Neural progenitor cell (in vitro differentiated cells): ENCODE results near the gene UBE2K. TPM values are rescaled to one million over a fixed set of nuclear protein-coding genes. Genes with fewer than 3 reads are reported as not detected.
"Not testable (repeated sequence)": the region's sequence is repeated elsewhere in the genome, so short reads cannot be mapped to it uniquely, and the experiment has no call there.

Experiments
- DNase-seq: peaks from one replicate; pipeline ENCODE4 v3.0.0-alpha.2; 2016; ENCODE audit warnings: low spot score
- H2AFZ ChIP-seq: fragments of 200-600 bp; sonication (generic); replicated peaks from 2 replicates; pipeline ENCODE4 v1.6.1; 2016; ENCODE audit warnings: antibody characterized with exemption
- H3F3A ChIP-seq: fragments of 200-600 bp; sonication (generic); 2 replicates; pipeline ENCODE4 v1.6.1; 2016; ENCODE audit warnings: antibody characterized with exemption, low read depth
- H3K27ac ChIP-seq: fragments of 200-600 bp; sonication (generic); 2 replicates; pipeline ENCODE4 v1.5.1; 2016; ENCODE audit warnings: mild to moderate bottlenecking
- H3K27me3 ChIP-seq: fragments of 200-600 bp; sonication (generic); 2 replicates; pipeline ENCODE4 v1.6.1; 2016; ENCODE audit warnings: mild to moderate bottlenecking, moderate library complexity
- H3K36me3 ChIP-seq: fragments of 200-600 bp; sonication (generic); 2 replicates; pipeline ENCODE4 v1.5.1; 2016
- H3K4me1 ChIP-seq: fragments of 200-600 bp; sonication (generic); 2 replicates; pipeline ENCODE4 v1.6.1; 2016; ENCODE audit warnings: mixed run types
- H3K4me2 ChIP-seq: fragments of 200-600 bp; sonication (generic); 2 replicates; pipeline ENCODE4 v1.6.1; 2016
- H3K4me3 ChIP-seq: fragments of 200-600 bp; sonication (generic); 2 replicates; pipeline ENCODE4 v1.5.1; 2016
- H3K79me2 ChIP-seq: fragments of 200-600 bp; sonication (generic); 2 replicates; pipeline ENCODE4 v1.6.1; 2016; ENCODE audit warnings: low read depth
- H3K9ac ChIP-seq: fragments of 200-600 bp; sonication (generic); 2 replicates; pipeline ENCODE4 v1.6.1; 2016
- H3K9me3 ChIP-seq: fragments of 200-600 bp; sonication (generic); 2 replicates; pipeline ENCODE4 v1.5.1; 2016; ENCODE audit warnings: low read depth
- H4K20me1 ChIP-seq: fragments of 200-600 bp; sonication (generic); 2 replicates; pipeline ENCODE4 v1.6.1; 2016; ENCODE audit warnings: low read depth
- H3K27ac Mint-ChIP-seq: 3 replicates; pipeline ENCODE4 v1.8.0; 2021; ENCODE audit warnings: mixed read lengths
- H3K27me3 Mint-ChIP-seq: 2 replicates; pipeline ENCODE4 v1.8.0; 2022; ENCODE audit warnings: low read depth, mild to moderate bottlenecking, inconsistent platforms, moderate library complexity, mixed read lengths; ENCODE audit not compliant: insufficient read depth
- H3K36me3 Mint-ChIP-seq: 3 replicates; pipeline ENCODE4 v1.8.0; 2021; ENCODE audit warnings: mixed read lengths
- H3K4me1 Mint-ChIP-seq: 3 replicates; pipeline ENCODE4 v1.8.0; 2021; ENCODE audit warnings: mixed read lengths
- H3K4me3 Mint-ChIP-seq: 3 replicates; pipeline ENCODE4 v1.8.0; 2021; ENCODE audit warnings: mild to moderate bottlenecking, moderate library complexity, mixed read lengths
- H3K9me3 Mint-ChIP-seq: 3 replicates; pipeline ENCODE4 v1.8.0; 2020; ENCODE audit warnings: mixed read lengths
- CTCF ChIP-seq: fragments of 200-600 bp; sonication (generic); IDR thresholded peaks from 2 replicates; pipeline ENCODE4 v1.5.1; 2017; ENCODE audit warnings: antibody characterized with exemption, mild to moderate bottlenecking
- EZH2 ChIP-seq: fragments of 200-600 bp; sonication (generic); IDR thresholded peaks from 2 replicates; pipeline ENCODE4 v1.6.1; 2017; ENCODE audit warnings: antibody characterized with exemption, mild to moderate bottlenecking, moderate library complexity
- EZH2phosphoT487 ChIP-seq: fragments of 200-600 bp; sonication (generic); IDR thresholded peaks from 2 replicates; pipeline ENCODE4 v1.6.1; 2017; ENCODE audit warnings: antibody characterized with exemption
- total RNA-seq: library from RNA; depleted of rRNA; stranded (reverse); fragments of >200 nt; gene quantifications from 2 replicates; pipeline ENCODE4 v1.2.3, GENCODE V29; 2015; ENCODE audit warnings: low replicate concordance

The UBE2K gene
- total RNA-seq, 1 donor from 2014 or later, result 61.8 TPM

- no peak overlapping the region for H3K4me3 Mint-ChIP-seq
- TF ChIP-seq EZH2phosphoT487 (no peak), CTCF (no peak), EZH2 (no peak)
- no peaks in the 10 kb centered on the region for H3K27me3 ChIP-seq
- H3K9ac ChIP-seq, result no peak overlapping the region
- H3K36me3 ChIP-seq, result peaks cover under 1% of the 10 kb centered on the region
- H4K20me1 ChIP-seq, result peaks cover 58% of the 10 kb centered on the region
- H2AFZ ChIP-seq, result no peak overlapping the region
- peaks cover 19% of the 10 kb centered on the region for H3K36me3 Mint-ChIP-seq
- H3K4me2 ChIP-seq, result no peak overlapping the region
- H3K4me1 ChIP-seq, result no peaks in the 10 kb centered on the region
- no peaks in the 10 kb centered on the region for H3K9me3 Mint-ChIP-seq
- no peak overlapping the region for H3K4me3 ChIP-seq
- peaks cover 2% of the 10 kb centered on the region for H3K27me3 Mint-ChIP-seq
- no peaks in the 10 kb centered on the region for H3K9me3 ChIP-seq
- H3K27ac Mint-ChIP-seq, result no peak overlapping the region
- H3K4me1 Mint-ChIP-seq, result peaks cover 9% of the 10 kb centered on the region
- peaks cover 7% of the 10 kb centered on the region for H3F3A ChIP-seq
- peaks cover 100% of the 10 kb centered on the region for H3K79me2 ChIP-seq
- no peak for DNase-seq
- H3K27ac ChIP-seq, result no peak overlapping the region
Measured at GRCh38 chr4:39731908-39732307, 34.0 kb downstream of the UBE2K start.

GRCh38 chr4:39732728-39733127, 34.8 kb downstream of the UBE2K start:
- Mint-ChIP-seq H3K9me3 (no peaks in the 10 kb centered on the region), H3K27me3 (peaks cover 2% of the 10 kb centered on the region), H3K27ac (no peak overlapping the region), H3K4me1 (peaks cover 9% of the 10 kb centered on the region), H3K4me3 (no peak overlapping the region), H3K36me3 (peaks cover 18% of the 10 kb centered on the region)
- Histone ChIP-seq H3K36me3 (peaks cover 5% of the 10 kb centered on the region), H3K27ac (no peak overlapping the region), H3K27me3 (no peaks in the 10 kb centered on the region), H3K79me2 (peaks cover 99% of the 10 kb centered on the region), H3K9me3 (no peaks in the 10 kb centered on the region), H4K20me1 (peaks cover 57% of the 10 kb centered on the region), H3F3A (peaks cover 7% of the 10 kb centered on the region), H2AFZ (no peak overlapping the region), H3K4me2 (no peak overlapping the region), H3K4me3 (no peak overlapping the region), H3K4me1 (no peaks in the 10 kb centered on the region), H3K9ac (no peak overlapping the region)
- no peak for DNase-seq
- TF ChIP-seq EZH2phosphoT487, result no peak
- no peak for TF ChIP-seq CTCF
- no peak for TF ChIP-seq EZH2

- H3K36me3 Mint-ChIP-seq, result peaks cover 15% of the 10 kb centered on the region
- H4K20me1 ChIP-seq, result peaks cover 18% of the 10 kb centered on the region
- not testable (repeated sequence) for H3K9me3 Mint-ChIP-seq, H3K4me1 Mint-ChIP-seq, H3K27ac Mint-ChIP-seq, H3K4me3 Mint-ChIP-seq, H2AFZ ChIP-seq, H3K4me3 ChIP-seq, H3K27ac ChIP-seq, H3K9me3 ChIP-seq, H3K27me3 Mint-ChIP-seq, H3K27me3 ChIP-seq, H3K4me2 ChIP-seq, H3K4me1 ChIP-seq, DNase-seq, H3K9ac ChIP-seq
- H3F3A ChIP-seq, result peaks cover 11% of the 10 kb centered on the region
- H3K79me2 ChIP-seq, result peaks cover 93% of the 10 kb centered on the region
- H3K36me3 ChIP-seq, result peaks cover 12% of the 10 kb centered on the region
Measured at GRCh38 chr4:39739591-39739990, 41.7 kb downstream of the UBE2K start.

DNA sequence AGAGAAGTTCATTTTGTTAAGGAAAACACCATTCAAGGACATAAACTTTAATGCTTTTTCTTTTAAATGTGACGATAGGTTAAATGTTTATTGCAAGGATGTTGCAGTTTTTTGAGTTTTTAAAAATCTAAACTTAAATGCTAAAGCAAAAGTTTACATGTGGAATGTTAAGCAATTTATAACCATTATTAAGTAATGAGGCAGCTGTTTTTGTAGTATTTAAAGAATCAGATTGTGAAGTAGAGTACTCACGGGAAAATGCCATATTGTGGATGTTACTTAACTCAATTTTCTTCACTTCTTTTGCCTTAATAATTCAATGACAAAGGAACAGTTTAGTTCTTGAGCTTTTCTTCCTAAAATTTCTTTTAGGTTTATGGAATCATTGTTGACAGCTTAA, 43.5 kb downstream of the UBE2K start:
- H3K9me3 ChIP-seq, result no peaks in the 10 kb centered on the region
- peaks cover 11% of the 10 kb centered on the region for H4K20me1 ChIP-seq
- H3K27ac ChIP-seq, result no peak overlapping the region
- H3F3A ChIP-seq, result peaks cover 12% of the 10 kb centered on the region
- no peak overlapping the region for H3K4me2 ChIP-seq
- Mint-ChIP-seq H3K27ac (no peak overlapping the region), H3K4me3 (no peak overlapping the region), H3K27me3 (no peaks in the 10 kb centered on the region), H3K9me3 (no peaks in the 10 kb centered on the region), H3K36me3 (peaks cover 12% of the 10 kb centered on the region), H3K4me1 (no peaks in the 10 kb centered on the region)
- H3K27me3 ChIP-seq, result no peaks in the 10 kb centered on the region
- H3K4me3 ChIP-seq, result no peak overlapping the region
- H3K9ac ChIP-seq, result no peak overlapping the region
- H3K4me1 ChIP-seq, result no peaks in the 10 kb centered on the region
- no peak overlapping the region for H2AFZ ChIP-seq
- DNase-seq, result no peak
- H3K36me3 ChIP-seq, result peaks cover 12% of the 10 kb centered on the region
- no peak for TF ChIP-seq EZH2phosphoT487
- no peak for TF ChIP-seq CTCF
- TF ChIP-seq EZH2, result no peak
- H3K79me2 ChIP-seq, result peaks cover 87% of the 10 kb centered on the region
